ENCODE data around the gene BCAR1. TPM values are rescaled to one million over a fixed set of nuclear protein-coding genes. Genes with fewer than 3 reads are reported as not detected.

Gene BCAR1
- total RNA-seq, 1 donor from 2014 or later, result 278 TPM

DNA sequence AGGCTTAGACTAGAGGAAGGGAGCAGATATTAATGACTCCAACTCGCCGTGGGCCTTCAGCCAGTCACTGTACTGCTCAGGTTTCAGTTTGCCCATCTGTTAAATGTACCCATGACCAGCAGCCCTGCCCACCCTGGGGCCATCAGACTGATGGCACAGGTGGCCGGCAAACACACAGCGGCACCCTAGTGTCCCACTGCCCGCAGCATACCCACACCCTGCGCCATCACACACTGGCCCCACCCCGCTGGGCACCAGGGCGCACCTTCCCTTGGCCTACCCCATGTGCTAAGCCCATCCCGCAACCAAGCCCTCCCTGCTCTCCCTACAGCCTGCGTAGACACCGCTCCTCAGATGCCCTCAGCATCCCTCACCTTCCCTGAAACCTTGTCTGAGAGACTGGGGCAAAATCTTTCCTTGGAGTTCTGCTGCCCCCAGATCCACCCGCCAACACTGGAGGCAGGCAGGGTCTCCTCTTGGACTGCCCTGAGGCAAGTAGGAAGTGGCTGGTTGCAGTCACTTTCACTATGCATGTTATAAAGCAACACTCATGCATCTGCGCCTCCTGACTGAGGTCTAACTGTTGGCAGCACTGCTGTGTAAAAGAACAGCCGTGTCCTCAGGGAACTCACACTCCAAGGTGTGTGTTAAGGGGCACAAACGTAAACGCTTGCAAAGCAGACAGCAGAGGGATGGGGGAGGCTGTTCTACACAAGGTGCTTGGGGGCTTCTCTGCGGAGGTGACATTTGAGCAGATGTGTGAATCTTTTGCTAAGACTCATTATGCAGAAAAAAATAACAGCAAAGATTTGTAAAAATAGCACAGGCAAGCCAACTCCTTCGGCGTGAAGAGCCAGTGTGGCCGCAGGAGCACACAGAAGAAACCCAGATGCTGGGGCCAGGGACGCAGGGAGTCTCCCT, 6.7 kb upstream of the BCAR1 start:
- no peak for DNase-seq (ENCODE audit: extremely low read depth, low read depth, low spot score)

DNA sequence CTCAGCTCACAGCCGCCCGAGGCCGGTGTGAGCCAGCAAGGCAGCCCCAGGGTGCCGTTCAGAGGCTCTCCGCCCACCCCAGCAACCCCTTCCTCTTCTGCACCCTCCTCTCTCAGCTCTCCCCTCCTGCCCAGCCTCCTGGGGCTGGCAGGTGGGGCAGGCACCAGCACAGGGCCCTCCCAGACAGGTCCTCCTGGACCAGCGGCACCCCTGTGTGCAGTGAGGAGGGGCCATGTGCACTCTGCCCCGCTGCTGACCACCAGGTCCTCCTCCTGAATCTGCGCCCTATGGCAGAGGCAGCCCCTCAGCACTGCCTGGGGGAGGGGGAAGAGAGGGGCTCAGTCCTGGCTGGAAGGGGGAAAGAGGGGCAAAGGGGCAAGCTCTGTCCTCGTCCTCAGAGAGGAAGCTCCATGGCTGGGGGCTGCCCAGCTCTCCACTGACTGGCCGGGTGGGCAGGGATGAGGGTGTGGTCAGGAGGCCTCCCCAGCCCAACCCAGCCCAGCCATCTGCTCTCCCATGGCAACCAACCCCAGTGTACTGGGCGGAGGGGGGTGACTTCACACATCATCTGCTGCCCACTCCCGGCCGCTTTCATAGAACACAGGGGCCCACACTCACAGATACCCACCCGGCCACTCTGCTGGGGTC, 5.4 kb upstream of the BCAR1 start:
- no peak for DNase-seq (ENCODE audit: extremely low read depth, low read depth, low spot score)

- DNase-seq (ENCODE audit: extremely low read depth, low read depth, low spot score), result no peak
Observed at GRCh38 chr16:75256059-75256571, 4.7 kb upstream of the BCAR1 start.

DNA sequence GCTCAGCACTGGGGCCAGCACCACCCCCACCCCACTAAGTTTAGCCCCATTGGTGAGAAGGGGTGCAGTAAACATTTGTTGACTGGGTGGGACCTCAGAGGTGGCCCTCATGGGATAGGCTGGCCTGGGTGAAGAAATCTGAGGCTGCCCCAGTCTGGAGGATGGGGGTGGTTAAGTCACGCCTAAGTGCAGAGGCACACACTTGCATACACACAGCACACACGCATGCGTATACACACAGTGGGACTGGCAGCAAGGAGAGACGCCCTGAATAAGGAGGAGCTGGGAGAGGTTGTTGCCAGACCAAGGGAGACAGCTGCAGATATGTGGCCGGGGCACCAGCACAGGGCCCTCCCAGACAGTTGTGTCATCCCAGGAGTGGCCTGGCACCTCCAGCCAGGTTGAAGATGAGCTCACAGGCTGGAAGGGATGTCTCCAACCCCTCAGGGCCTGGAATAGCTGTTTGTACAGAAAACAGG, 3.0 kb upstream of the BCAR1 start:
- no peak for DNase-seq (ENCODE audit: extremely low read depth, low read depth, low spot score)

GRCh38 chr16:75252946-75253911, 1.8 kb upstream of the BCAR1 start:
- DNase-seq (ENCODE audit: extremely low read depth, low read depth, low spot score), result no peak

DNA sequence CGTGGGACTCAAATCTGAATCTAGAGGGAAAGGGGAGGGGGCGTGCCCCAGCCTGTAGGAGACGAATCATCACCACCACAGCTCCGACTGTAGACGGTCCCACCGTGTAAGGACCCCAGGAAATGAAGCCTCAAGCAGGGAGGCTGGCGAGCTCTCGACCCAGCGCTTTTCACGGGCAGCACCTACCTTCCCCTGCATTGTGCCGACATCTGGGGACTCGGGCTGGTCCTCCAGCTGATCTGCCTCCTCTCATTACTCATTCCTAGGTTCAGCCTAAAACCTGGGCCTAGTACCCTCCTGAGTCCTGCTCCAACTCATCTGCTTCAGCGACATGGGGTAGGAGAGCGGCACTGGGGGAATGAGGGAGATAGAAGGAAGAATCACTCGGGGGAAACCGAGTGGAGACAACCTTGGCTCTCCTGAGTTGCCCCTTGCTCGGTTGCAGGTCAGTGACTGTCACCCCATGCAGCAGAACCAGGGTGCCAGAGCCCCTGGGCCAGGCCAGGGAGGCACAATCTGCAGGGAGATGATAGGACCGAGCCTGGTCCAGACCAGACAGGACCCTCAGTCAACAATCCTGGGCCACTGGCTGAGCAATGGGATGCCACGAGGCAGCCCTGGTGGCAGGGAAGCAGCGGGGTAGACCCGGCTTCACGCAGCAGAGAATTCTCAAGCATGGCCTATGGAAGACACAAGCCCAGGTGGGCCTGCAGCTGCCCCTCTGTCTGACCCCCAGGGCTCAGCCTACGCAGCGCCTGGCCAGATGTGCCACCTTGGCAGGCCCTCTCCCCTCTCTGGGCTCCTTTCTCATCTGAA, 833 bp upstream of the BCAR1 start:
- DNase-seq (ENCODE audit: extremely low read depth, low read depth, low spot score), result no peak

DNA sequence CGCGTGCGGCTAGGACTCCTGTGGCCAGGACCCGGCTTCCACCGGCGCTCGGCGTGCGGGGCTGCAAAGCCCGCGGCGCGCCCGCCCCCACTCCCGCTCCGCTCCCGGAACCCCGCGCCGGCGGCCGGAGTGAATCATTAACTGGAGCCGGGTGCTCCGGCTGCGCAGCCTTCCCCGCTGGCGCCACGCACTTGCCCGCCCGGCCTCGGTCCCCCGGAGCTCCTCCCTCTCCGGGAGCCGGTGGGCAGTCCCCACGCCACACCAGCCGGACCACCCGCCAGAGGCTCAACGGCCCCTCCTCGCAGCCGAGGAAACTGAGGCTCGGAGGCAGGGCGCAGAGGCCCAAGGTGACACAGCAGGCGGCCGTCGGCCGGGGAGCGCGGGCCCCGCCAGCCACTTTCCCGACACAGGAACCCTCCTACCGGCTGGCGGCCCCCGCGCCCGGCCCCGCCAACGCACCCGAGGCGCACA, 580 bp downstream of the BCAR1 start:
- no peak for DNase-seq (ENCODE audit: extremely low read depth, low read depth, low spot score)

- DNase-seq (ENCODE audit: extremely low read depth, low read depth, low spot score), result no peak
Observed at GRCh38 chr16:75250089-75250808, 1.2 kb downstream of the BCAR1 start.

- DNase-seq (ENCODE audit: extremely low read depth, low read depth, low spot score), result no peak
Observed at GRCh38 chr16:75249441-75249840, 2.0 kb downstream of the BCAR1 start.

GRCh38 chr16:75248536-75249380, 2.7 kb downstream of the BCAR1 start:
- no peak for DNase-seq (ENCODE audit: extremely low read depth, low read depth, low spot score)

DNA sequence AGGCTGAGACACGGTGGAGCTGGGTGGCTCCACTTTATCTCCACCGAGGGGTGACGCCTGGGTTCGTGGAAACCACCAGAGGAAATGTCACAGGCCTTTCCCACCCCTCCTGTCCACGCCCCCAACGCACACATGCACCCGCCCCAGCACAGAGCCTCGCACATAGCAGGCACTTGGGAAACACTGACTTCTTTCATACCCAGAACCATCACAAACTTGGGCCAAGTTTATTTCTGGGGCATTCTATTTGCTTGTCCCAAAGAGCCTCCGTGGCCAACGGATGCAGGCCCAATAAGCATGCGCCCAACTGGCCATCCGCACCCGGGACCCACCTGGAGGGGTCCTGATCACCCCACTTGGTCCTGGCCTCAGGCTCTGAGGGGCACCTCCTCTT, 3.3 kb downstream of the BCAR1 start:
- no peak for DNase-seq (ENCODE audit: extremely low read depth, low read depth, low spot score)

GRCh38 chr16:75247249-75247648, 4.2 kb downstream of the BCAR1 start:
- no peak for DNase-seq (ENCODE audit: extremely low read depth, low read depth, low spot score)

DNA sequence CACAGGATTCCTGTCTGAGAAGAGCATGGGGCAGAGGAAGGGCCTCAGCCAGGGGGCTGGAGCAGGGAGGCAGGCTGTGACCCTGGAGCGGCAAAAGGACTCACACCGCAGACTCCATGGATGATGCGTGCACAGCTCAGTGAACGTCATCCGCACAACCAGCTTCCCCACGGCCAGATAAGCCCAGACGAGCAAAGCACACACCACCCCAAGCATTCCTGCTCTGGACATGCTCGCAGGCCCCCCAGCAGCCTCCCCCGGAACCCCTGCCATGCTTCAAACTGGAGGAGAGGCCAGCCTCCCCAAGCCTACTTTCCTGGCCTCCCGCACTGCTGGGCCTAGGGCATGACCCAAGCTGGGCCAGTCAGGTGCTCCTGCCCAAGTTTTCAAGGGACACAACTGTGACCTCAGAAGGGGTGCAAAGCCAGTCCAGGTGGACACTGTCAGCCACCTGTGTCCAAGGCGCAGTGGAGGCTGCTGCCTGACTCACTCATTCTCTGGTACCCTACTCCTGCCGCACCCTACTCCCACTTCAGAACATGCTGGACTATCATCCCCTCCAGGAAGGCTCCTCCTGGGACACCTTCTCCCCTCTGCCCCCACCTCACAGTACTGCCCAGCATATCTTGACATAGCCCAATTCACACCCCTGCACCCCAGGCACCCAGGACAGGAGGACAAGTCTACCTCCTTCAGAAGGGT, 4.8 kb downstream of the BCAR1 start:
- no peak for DNase-seq (ENCODE audit: extremely low read depth, low read depth, low spot score)

DNA sequence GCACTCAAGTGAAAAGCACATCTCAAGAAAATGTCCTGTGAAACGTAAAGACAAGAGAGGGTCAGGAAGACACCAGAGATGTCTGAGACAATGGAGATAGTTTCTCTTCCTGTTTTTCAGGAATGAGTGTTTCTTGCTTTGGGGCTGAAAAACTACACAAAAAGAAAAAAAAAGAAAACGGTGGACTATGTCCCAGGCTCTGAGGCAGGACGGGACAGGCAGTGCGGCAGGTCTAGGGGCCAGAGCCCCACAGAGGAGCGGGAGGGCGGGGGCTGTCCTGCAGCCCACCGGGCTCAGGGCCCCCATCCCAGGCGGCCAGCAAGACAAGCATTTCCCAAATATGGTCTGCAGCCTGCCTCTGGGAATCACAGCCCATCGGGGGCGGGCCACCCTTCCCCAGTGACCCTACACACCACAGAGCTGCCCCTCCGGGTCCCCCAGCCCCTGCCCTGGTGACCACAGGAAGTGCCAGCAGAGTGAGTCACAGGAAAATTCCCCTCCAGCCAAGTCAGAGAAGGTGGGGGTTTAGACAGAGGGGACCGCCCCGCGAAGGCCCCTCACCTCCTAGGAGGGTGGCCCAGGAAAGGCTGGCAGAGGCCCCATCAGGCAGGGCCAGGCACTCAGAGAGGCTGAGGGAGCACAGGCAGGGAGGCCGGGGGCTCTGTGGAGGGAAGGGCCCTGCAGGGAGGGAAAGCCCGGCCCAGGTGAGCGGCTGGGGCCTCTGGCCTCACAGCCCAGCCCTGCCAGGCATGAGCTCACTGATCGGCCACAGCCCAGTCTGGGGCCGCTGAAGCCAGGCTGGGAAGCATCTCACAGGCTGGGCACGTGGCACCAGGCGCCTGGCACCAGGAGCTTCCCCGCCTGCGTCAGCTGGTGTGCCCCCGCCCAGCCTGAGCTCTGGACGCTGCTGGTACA, 6.3 kb downstream of the BCAR1 start:
- DNase-seq (ENCODE audit: extremely low read depth, low read depth, low spot score), result peak; percentile 72

DNA sequence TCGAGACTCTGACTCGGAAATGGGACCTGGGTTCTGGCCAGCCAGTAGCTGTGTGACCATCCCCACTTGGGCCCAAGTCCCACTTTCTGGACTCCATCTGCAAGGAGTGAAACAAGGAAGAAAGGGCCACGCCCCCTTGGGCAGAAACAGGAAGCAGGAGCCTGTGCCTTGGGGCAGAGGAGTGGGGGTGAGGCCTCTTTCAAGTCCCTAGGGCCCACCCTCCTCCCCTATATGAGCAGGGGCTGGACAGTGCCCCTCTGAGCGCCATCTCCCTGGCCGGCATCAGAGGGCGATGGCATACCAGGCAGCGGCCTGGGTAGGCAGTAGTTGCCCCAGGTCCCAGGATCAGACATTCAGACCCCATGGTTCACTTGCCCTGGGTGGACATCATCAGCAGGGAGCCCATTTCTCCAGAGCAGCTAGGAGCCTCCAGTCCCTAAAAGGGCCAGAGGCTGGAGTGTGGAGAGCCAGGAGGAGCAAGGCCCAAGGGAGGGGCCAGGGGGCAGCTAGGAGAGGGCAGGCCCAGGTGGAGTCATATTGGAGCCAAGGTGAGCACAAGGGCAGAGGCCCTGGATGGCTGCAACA, 7.1 kb downstream of the BCAR1 start:
- DNase-seq (ENCODE audit: extremely low read depth, low read depth, low spot score), result no peak

- DNase-seq (ENCODE audit: extremely low read depth, low read depth, low spot score), result no peak
Observed at GRCh38 chr16:75243667-75244224, 7.7 kb downstream of the BCAR1 start.
